Measurements from ENCODE around the gene MYH10.

DNA sequence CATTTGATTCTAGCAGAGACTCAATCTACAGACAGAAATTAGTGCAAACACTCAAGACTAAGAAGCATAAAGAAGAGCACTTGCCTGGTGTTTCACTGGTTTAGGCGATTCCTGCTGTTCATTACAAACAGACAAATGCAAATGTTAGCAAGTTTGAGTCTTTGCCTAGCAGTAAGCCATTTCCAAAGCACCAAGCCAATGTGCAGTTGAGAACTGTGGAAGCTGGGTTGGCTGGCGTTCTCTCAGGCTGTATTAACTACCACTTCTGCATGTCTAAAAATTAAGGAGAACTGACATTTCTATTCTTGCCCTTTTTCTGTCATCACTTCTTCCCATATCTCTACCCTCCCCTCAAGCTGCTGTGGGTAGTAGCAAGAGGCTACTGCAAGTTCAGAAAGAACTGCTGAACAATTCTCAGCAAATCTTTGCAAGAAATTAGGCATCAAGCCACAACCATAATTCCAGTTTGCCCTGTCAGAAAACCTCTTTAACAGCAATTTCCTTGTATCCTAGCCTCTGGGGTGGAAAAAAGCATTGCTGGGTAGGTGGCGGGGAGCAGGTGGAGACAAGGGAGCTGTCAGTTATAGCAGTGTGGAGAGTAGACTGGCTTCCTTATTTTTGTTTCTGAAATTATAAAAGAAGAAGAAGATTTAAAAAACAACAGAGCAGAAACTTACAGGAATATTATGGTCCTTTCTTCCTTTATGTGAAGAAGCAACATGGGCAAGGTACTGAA lies 53.8 kb downstream of the MYH10 start:
- TF ChIP-seq EZH2 (IDR thresholded peaks at IDR 0.05; ENCODE audit: insufficient read depth, poor library complexity, severe bottlenecking) (no peak), EZH2phosphoT487 (IDR thresholded peaks at IDR 0.05; ENCODE audit: insufficient read depth, low read depth) (no peak)
